HCT116 (cell line): ENCODE data around the gene LGMN. TPM values are rescaled to one million over a fixed set of nuclear protein-coding genes. Genes with fewer than 3 reads are reported as not detected.
A peak's percentile ranks its signal among the peaks of the same experiment; 100 is the strongest.

Source experiments
- ATAC-seq: fragments of 200-7000 bp; cut with Tn5 transposase; 2 replicates; pipeline ENCODE4 v1.9.1; 2020; ENCODE audit warnings: mild to moderate bottlenecking, moderate library complexity
- BruUV-seq: library from RNA; stranded (reverse); fragments of 400-500 nt; replicated peaks from 2 replicates; lab custom pipeline; 2021; lab: Mats Ljungman, UMichigan
- CTCF ChIA-PET: fragments of 300-600 bp; sonication (Branson Sonifier 250); formaldehyde crosslinking; loops from one replicate; lab custom pipeline; 2021; ENCODE audit warnings: antibody characterized with exemption; lab: Charles Lee
- POLR2A ChIA-PET: fragments of 300-600, 350-600 bp; sonication (Branson Sonifier 250); formaldehyde crosslinking; loops from one replicate; lab custom pipeline; 2021; ENCODE audit warnings: antibody characterized with exemption; lab: Charles Lee
- RAD21 ChIA-PET, 2 experiments: fragments of 300-600 bp; sonication (Branson Sonifier 250); formaldehyde crosslinking; loops; one replicate each; lab custom pipeline; 2023; ENCODE audit warnings: low total read pairs in 2 of 2; ENCODE audit not compliant: uncharacterized antibody in 2 of 2, unreplicated experiment in 2 of 2, low non-redundant PET in 1 of 2; lab: Charles Lee
- DNase-seq: peaks from one replicate; pipeline ENCODE4 v3.0.0-alpha.2; 2010; ENCODE audit warnings: low read depth, low spot score
- H2AFZ ChIP-seq: fragments of 200-600 bp; shearing (Covaris generic), sonication (generic); 2 replicates; pipeline ENCODE4 v1.6.1; 2017; ENCODE audit warnings: low read depth, mixed run types, mixed read lengths, antibody characterized with exemption, low read length; ENCODE audit not compliant: poor library complexity, severe bottlenecking
- H3K27ac ChIP-seq: 2 replicates; pipeline ENCODE4 v1.5.1; 2012; ENCODE audit warnings: low read depth, low read length
- H3K27me3 ChIP-seq: fragments of 200-600 bp; sonication (generic); 2 replicates; pipeline ENCODE4 v1.6.1; 2016; ENCODE audit warnings: mixed run types, low read length, mixed read lengths; ENCODE audit not compliant: insufficient read depth
- H3K36me3 ChIP-seq, 2 experiments: fragments of 200-500 bp in 1 of 2; fragments of 200-600 bp in 1 of 2; sonication (Bioruptor generic) in 1 of 2; sonication (generic) in 1 of 2; 2 replicates each; pipeline versions ENCODE4 v1.5.1 to v1.6.1; 2014 to 2016; ENCODE audit warnings: low read length in 2 of 2, inconsistent platforms in 1 of 2, mixed read lengths in 1 of 2, mixed run types in 1 of 2; ENCODE audit not compliant: insufficient read depth in 2 of 2, control insufficient read depth in 1 of 2
- H3K4me1 ChIP-seq, 2 experiments: fragments of 200-600 bp in 1 of 2; sonication (generic) in 1 of 2; 2 replicates each; pipeline versions ENCODE4 v1.5.1 to v1.6.1; 2012 to 2017; ENCODE audit warnings: low read length in 2 of 2, inconsistent platforms in 1 of 2, mild to moderate bottlenecking in 1 of 2, mixed read lengths in 1 of 2, mixed run types in 1 of 2, moderate library complexity in 1 of 2; ENCODE audit not compliant: insufficient read depth in 2 of 2, control insufficient read depth in 1 of 2
- H3K4me2 ChIP-seq: fragments of 200-600 bp; sonication (generic); 2 replicates; pipeline ENCODE4 v1.6.1; 2017; ENCODE audit warnings: mixed run types, low read length, mixed read lengths
- H3K4me3 ChIP-seq, 2 experiments: fragments of 200-600 bp in 1 of 2; sonication (generic) in 1 of 2; replicated peaks in 1 of 2; 2 replicates each; pipeline ENCODE4 v1.5.1; 2011 to 2016; ENCODE audit warnings: low read length in 2 of 2, control low read depth in 1 of 2, low read depth in 1 of 2, mild to moderate bottlenecking in 1 of 2, mixed read lengths in 1 of 2, mixed run types in 1 of 2
- H3K79me2 ChIP-seq: fragments of 200-600 bp; sonication (generic); 2 replicates; pipeline ENCODE4 v1.6.1; 2017; ENCODE audit warnings: mild to moderate bottlenecking, mixed run types, low read length, moderate library complexity, mixed read lengths; ENCODE audit not compliant: insufficient read depth
- H3K9ac ChIP-seq: fragments of 200-600 bp; sonication (generic); 2 replicates; pipeline ENCODE4 v1.6.1; 2016; ENCODE audit warnings: low read length, mixed read lengths
- H3K9me2 ChIP-seq: fragments of 200-600 bp; sonication (generic), shearing (Covaris generic); 2 replicates; pipeline ENCODE4 v1.6.1; 2017; ENCODE audit warnings: mixed run types, mild to moderate bottlenecking, moderate library complexity; ENCODE audit not compliant: insufficient read depth
- H3K9me3 ChIP-seq, 2 experiments: fragments of 200-500 bp in 1 of 2; fragments of 200-600 bp in 1 of 2; sonication (Bioruptor generic) in 1 of 2; sonication (generic) in 1 of 2; 2 replicates each; pipeline ENCODE4 v1.6.1; 2014 to 2017; ENCODE audit warnings: low read length in 2 of 2, mixed read lengths in 2 of 2, inconsistent platforms in 1 of 2, low read depth in 1 of 2, mild to moderate bottlenecking in 1 of 2, mixed run types in 1 of 2, moderate library complexity in 1 of 2; ENCODE audit not compliant: control insufficient read depth in 1 of 2, insufficient read depth in 1 of 2
- H4K20me1 ChIP-seq: fragments of 200-600 bp; sonication (generic), shearing (Covaris generic); 2 replicates; pipeline ENCODE4 v1.6.1; 2017; ENCODE audit warnings: mixed run types, mild to moderate bottlenecking, moderate library complexity; ENCODE audit not compliant: insufficient read depth
- EZH2phosphoT487 ChIP-seq: fragments of 200-600 bp; IDR thresholded peaks from 2 replicates; pipeline ENCODE4 v1.6.1; 2018; ENCODE audit warnings: antibody characterized with exemption, borderline replicate concordance
- JUND ChIP-seq: IDR thresholded peaks from 2 replicates; pipeline ENCODE4 v1.6.1; 2012
- SP1 ChIP-seq: IDR thresholded peaks from 2 replicates; pipeline ENCODE4 v1.6.1; 2012; ENCODE audit warnings: low read depth
- SRF ChIP-seq: IDR thresholded peaks from 2 replicates; pipeline ENCODE4 v1.6.1; 2012; ENCODE audit warnings: low read depth
- YY1 ChIP-seq: IDR thresholded peaks from 2 replicates; pipeline ENCODE4 v1.6.1; 2011; ENCODE audit warnings: low read length, low read depth, moderate library complexity, mild to moderate bottlenecking; ENCODE audit not compliant: insufficient replicate concordance; ENCODE audit errors: extremely low read depth
- ZNF274 ChIP-seq: fragments of 200-500 bp; sonication (Bioruptor generic); IDR thresholded peaks from 2 replicates; pipeline ENCODE4 v1.6.1; 2014; ENCODE audit warnings: mild to moderate bottlenecking, low read depth, low read length, inconsistent platforms
- intact Hi-C: fragments of 100-400 bp; cut with micrococcal nuclease; formaldehyde crosslinking; loops from 2 replicates; pipeline ENCODE4 v1.10.0; 2022
- total RNA-seq: library from RNA; stranded (reverse); gene quantifications from one replicate; pipeline ENCODE4 v1.2.1, GENCODE V29; 2021; ENCODE audit not compliant: unreplicated experiment
- TF ChIP-seq, protein P1 (sequence below): IDR thresholded peaks from 2 replicates; pipeline ENCODE4 v1.6.1; 2012; ENCODE audit warnings: low read depth

Gene LGMN
- total RNA-seq, 1 experiment from 2014 or later, result 44.9 TPM

GRCh38 chr14:92748259-92749016 is at the start of gene LGMN (continued):
- TF ChIP-seq, protein P1, sequence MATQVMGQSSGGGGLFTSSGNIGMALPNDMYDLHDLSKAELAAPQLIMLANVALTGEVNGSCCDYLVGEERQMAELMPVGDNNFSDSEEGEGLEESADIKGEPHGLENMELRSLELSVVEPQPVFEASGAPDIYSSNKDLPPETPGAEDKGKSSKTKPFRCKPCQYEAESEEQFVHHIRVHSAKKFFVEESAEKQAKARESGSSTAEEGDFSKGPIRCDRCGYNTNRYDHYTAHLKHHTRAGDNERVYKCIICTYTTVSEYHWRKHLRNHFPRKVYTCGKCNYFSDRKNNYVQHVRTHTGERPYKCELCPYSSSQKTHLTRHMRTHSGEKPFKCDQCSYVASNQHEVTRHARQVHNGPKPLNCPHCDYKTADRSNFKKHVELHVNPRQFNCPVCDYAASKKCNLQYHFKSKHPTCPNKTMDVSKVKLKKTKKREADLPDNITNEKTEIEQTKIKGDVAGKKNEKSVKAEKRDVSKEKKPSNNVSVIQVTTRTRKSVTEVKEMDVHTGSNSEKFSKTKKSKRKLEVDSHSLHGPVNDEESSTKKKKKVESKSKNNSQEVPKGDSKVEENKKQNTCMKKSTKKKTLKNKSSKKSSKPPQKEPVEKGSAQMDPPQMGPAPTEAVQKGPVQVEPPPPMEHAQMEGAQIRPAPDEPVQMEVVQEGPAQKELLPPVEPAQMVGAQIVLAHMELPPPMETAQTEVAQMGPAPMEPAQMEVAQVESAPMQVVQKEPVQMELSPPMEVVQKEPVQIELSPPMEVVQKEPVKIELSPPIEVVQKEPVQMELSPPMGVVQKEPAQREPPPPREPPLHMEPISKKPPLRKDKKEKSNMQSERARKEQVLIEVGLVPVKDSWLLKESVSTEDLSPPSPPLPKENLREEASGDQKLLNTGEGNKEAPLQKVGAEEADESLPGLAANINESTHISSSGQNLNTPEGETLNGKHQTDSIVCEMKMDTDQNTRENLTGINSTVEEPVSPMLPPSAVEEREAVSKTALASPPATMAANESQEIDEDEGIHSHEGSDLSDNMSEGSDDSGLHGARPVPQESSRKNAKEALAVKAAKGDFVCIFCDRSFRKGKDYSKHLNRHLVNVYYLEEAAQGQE, result no peak
- no peak for TF ChIP-seq SRF
- TF ChIP-seq SP1, result peak; percentile 81
- TF ChIP-seq ZNF274, result no peak

GRCh38 chr14:92794961-92795360 is 46.5 kb upstream of the LGMN start:
- Histone ChIP-seq H3K27me3 (no peaks in the 10 kb centered on the region), H4K20me1 (no peaks in the 10 kb centered on the region), H3K4me3 (peak overlapping the region; percentile 86 to 99), H2AFZ (no peak overlapping the region), H3K9ac (peak overlapping the region; percentile 91), H3K27ac (peak overlapping the region; percentile 78), H3K79me2 (peaks cover 27% of the 10 kb centered on the region), H3K9me3 (peaks cover 0 to 10% of the 10 kb centered on the region in 2 experiments; a peak in 1 of 4 replicates), H3K9me2 (no peaks in the 10 kb centered on the region), H3K36me3 (peaks cover 11 to 16% of the 10 kb centered on the region in 2 experiments; a peak in 3 of 4 replicates), H3K4me2 (peak overlapping the region; percentile 94), H3K4me1 (peaks cover 5 to 18% of the 10 kb centered on the region in 2 experiments; a peak in 3 of 4 replicates)
- ChIA-PET POLR2A (no interaction called here), RAD21 (interaction anchor here in 1 of 2 experiments (0.6 kb wide), 1 partner anchor 54 kb away, joined by 3 read pairs; no protein-coding TSS in a partner anchor), CTCF (no interaction called here)
- no TSS peak for BruUV-seq
- DNase-seq, result no peak
- TF ChIP-seq YY1 (no peak), EZH2phosphoT487 (no peak), JUND (no peak)
- TF ChIP-seq, protein P1, result no peak
- no peak for ATAC-seq
- intact Hi-C loops, result no loop called here
